Right ventricle myocardium inferior (tissue), 1 donor: ENCODE data around the gene TICRR. TPM values are rescaled to one million over a fixed set of nuclear protein-coding genes. Genes with fewer than 3 reads are reported as not detected.
A peak's percentile ranks its signal among the peaks of the same experiment; 100 is the strongest.

ENCODE experiments used
- ATAC-seq: fragments of 200-7000 bp; cut with Tn5 transposase; one replicate; pipeline ENCODE4 v1.9.1; 2020; ENCODE audit warnings: mild to moderate bottlenecking, moderate library complexity
- DNase-seq: peaks from one replicate; pipeline ENCODE4 v3.0.0; 2021; ENCODE audit errors: missing footprints
- intact Hi-C: fragments of 100-400 bp; cut with DNase I; formaldehyde crosslinking; loops from one replicate; pipeline ENCODE4 v1.11.0; 2022
- total RNA-seq: library from RNA; stranded (reverse); fragmentation: NEBNext Ultra II Directional; extraction: Animal tissue kit (Norgen Biotek cat#: 25700); gene quantifications from one replicate; pipeline ENCODE4 v1.2.1, GENCODE V29; 2021
- donor health status: DM: no; HTN: yes; CAD: no; lungs with severe emphysema.

TICRR gene
- total RNA-seq, 1 donor from 2014 or later, result 0.16 TPM

- DNase-seq, result no peak
- ATAC-seq, result no peak
- intact Hi-C loops, result loop anchor here (2.0 to 5.0 kb wide), 2 partner anchors 46 to 104 kb away; partner anchors contain the start of genes MESP1, PEX11A and WDR93
These were observed 71.3 kb downstream of the TICRR start for GRCh38 chr15:89646416-89647141.

DNA sequence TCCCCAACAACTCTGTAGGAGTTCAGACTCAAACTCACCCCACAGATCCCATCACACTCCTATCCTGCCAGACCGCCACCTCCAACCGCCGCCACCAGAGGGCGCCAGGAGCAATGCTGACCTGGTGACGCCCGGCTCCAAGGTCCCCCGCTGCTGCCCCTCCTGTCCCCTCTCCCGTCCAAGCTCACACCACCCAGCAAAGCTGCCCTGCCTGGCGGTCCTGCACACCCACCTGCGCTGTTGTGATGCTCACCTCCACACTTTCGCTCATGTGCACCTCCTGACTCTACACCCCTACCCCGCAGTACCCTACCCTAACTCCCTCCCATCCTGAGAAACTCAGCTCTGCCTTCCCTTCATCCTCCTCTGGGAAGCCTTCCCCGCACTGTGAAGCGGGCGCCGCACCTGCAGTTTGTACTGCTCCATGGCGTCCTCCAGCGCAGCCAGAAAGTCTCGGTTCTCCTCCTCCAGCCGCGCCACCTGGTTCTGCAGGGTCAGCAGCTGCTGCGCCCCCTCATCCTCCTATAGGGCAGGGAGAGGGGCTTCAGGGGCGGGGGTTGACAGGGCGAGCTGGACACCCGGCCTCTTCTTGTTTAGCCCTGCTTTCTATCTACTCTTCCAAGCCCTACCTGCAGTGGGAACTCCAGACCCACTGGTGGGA, 72.1 kb downstream of the TICRR start:
- peak; percentile 71 for ATAC-seq
- intact Hi-C loops, result loop anchor here (2.0 to 5.0 kb wide), 2 partner anchors 45 to 103 kb away; partner anchors contain the start of genes MESP1, PEX11A and WDR93
- DNase-seq, result peak; percentile 85

DNA sequence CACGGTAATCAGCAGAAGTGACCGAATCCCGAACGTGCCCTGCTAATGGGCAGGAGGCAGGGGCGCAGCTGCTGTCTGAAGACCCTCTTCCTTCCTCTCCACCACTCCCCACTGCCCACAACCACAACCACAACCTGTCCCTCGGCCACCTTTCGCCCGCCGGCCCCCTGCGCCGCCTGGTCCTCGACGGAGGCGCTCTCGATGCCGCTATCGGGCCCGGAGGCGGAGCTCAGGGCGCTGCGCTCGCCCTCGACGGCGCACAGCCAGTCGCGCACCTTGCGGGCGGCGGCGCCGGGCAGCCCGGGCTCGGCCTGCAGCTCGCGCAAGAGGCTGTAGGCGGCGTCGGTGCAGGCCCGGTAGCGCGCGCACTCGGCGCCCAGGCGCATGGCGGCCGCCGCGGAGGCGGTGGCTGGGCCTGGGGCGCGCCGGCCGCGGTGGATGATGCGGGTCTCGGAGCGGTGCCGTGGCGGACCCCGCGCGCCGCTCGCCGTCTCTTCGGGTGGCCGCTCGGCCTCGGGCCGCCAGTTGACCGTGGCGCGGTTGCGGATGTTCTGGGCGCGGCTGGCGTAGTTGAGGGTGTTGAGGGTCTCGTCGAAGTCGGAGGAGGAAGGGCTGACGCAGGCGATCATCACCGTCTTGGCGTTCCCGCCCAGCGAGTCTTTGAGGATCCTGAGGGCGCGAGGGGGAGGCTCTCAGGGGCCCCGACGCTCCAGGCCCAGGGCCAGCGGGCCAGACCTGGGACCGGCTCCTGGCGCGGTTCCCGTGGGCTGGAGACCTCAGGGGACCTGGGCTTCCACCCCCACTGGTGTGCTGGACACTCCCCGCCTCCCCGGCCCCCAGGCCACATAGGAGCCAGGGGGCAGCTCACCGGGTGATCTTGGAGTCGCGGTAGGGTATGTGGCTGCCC, 73.1 kb downstream of the TICRR start:
- DNase-seq (no peak), ATAC-seq (no peak)
- intact Hi-C loops, result loop anchor here (5.0 kb wide), 1 partner anchor 44 kb away; the partner anchor contains the start of genes PEX11A and WDR93

DNA sequence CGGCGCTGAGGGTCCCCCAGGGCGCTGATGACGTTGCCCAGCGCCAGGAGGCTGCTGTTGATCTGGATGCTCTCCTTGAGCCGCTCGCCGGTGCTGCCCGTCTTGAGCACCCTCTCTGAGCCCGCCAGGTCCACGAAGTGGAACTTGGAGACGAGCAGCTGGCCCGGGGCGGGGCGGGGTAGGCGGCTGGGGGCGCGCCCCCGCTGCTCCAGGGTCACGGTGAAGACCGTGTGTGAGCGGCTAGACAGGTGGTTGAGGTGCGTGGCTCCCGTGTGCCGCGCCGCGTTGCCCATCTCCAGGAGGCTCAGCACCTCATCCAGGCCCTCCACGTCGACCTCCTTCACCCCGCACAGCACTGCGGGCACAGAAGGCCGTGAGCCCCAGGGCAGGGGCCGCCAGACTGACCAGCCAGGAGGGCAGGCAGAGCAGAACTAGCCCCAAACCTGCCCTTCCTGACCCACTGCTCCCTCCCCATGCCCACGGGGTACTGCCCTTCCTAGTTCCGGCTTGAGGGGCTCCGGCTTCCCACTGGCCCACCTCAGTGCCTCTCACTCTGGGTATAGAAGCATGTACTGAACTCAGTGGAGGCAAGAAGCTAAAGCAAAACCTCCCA, 73.8 kb downstream of the TICRR start:
- no peak for ATAC-seq
- intact Hi-C loops, result loop anchor here (5.0 kb wide), 1 partner anchor 43 kb away; the partner anchor contains the start of genes PEX11A and WDR93
- no peak for DNase-seq

DNA sequence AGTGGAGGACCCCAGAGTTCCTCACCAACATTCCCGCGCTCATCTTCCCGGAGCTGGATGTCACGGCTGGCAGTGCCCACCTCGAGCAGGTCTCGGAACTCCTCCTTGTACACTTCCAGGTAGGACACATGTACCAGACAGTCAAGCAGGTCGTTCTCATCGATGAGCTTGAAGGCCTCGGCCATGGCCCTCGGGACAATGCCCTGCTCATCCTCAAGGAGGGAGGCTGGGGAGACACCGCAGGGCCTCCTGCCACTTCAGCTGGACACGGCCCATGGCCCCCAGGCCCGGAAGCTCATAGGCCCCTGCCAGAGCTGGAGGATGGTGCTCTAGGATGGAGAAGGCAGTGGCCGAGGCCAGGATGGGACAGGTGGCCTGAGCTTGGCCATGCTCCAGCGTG, 74.4 kb downstream of the TICRR start:
- ATAC-seq (no peak), DNase-seq (no peak)
- intact Hi-C loops, result loop anchor here (5.0 kb wide), 1 partner anchor 43 kb away; the partner anchor contains the start of genes PEX11A and WDR93

GRCh38 chr15:89652131-89652530, 76.9 kb downstream of the TICRR start:
- DNase-seq (no peak), ATAC-seq (no peak)
- intact Hi-C loops, result no loop called here

- ATAC-seq (no peak), DNase-seq (no peak)
- intact Hi-C loops, result no loop called here
These were observed 77.4 kb downstream of the TICRR start for GRCh38 chr15:89652666-89653065.

DNA sequence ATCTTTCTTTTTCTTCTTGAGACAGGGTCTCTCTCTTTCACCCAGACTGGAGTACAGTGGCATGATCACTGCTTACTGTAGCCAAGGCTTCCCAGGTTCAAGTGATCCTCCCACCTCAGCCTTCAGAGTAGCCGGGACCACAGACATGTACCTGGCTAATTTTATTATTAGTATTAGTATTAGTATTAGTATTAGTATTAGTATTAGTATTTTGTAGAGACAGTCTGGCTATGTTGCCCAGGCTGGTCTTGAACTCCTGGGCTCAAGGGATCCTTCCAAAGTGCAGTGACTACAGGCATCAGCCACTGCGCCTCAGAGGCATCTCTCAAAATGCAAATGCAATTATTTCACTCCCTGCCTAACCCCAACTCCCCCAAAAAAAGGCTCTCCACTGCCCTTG, 78.3 kb downstream of the TICRR start:
- DNase-seq (no peak), ATAC-seq (no peak)
- intact Hi-C loops, result no loop called here

DNA sequence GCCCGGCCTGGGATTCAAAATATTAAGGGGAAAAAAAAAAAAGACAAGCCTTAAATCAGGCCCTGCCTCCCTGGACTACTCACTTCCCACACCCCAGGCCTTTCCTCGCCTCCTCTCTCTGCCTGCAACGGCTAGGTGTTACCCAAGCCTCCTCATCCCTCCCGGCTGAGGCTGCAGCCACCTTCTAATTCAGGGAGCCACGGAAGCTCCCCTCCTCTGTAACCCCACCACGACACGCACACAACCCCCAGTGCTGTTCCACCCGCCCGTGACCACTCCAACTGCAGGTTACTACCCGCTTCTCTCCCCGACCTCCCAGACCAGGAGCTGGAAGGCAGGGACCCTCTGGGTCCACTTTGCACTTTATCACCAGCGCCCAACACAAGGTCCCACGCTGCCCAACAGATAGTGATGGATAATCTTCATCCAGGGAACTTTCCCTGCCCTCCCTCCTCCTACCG, 79.1 kb downstream of the TICRR start:
- DNase-seq (no peak), ATAC-seq (no peak)
- intact Hi-C loops, result no loop called here

GRCh38 chr15:89654847-89655805, 79.9 kb downstream of the TICRR start, which contains the start of gene KIF7:
TSS of gene KIF7 (minus strand) at chr15:89655467. CDS start at chr15:89652930, 2,537 bp downstream.
- intact Hi-C loops, result no loop called here
- ATAC-seq (peak; percentile 78), DNase-seq (no peak)

- ATAC-seq (no peak), DNase-seq (no peak)
- intact Hi-C loops, result no loop called here
These were observed 81.0 kb downstream of the TICRR start for GRCh38 chr15:89656116-89656815.

GRCh38 chr15:89657686-89658200, 82.5 kb downstream of the TICRR start:
- ATAC-seq, result no peak
- DNase-seq, result no peak
- intact Hi-C loops, result no loop called here

DNA sequence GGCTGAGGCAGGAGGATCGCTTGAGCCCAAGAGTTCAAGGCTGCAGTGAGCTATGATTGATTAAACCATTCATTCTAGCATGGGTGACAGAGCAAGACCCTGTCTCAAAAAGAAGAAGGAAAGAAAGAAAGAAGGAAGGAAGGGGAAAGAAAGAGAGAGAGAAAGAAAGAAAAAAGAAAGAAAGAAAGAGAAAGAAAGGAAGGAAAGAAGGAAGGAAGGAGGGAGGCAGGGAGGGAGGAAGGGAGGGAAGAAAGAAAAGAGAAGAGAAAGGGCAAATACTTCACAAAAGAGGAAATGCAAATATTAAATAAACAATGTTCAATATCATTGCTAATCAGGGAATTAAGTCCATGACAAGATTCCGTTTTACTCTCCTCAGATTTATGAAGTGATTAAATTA, 84.0 kb downstream of the TICRR start:
- intact Hi-C loops, result no loop called here
- DNase-seq (no peak), ATAC-seq (no peak)

DNA sequence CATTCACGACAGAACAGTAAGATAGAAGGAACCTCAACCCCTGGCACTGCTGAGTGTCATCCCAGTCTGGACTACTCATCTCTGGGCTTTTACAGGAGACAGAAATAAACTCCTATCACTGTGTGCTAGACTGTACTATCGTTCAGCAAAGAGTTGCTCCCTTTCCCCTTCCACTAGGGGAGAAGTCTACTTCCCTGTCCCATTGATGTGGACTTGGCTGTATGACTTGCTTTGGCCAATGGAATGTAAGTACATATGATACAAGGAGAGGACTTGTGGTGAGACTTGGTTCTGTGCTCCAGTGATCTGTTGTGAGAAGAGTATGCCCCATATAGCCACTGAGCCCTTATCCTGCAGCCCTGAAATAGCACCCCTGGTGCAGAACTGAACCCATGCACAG, 85.3 kb downstream of the TICRR start:
- DNase-seq, result no peak
- intact Hi-C loops, result no loop called here
- no peak for ATAC-seq

DNA sequence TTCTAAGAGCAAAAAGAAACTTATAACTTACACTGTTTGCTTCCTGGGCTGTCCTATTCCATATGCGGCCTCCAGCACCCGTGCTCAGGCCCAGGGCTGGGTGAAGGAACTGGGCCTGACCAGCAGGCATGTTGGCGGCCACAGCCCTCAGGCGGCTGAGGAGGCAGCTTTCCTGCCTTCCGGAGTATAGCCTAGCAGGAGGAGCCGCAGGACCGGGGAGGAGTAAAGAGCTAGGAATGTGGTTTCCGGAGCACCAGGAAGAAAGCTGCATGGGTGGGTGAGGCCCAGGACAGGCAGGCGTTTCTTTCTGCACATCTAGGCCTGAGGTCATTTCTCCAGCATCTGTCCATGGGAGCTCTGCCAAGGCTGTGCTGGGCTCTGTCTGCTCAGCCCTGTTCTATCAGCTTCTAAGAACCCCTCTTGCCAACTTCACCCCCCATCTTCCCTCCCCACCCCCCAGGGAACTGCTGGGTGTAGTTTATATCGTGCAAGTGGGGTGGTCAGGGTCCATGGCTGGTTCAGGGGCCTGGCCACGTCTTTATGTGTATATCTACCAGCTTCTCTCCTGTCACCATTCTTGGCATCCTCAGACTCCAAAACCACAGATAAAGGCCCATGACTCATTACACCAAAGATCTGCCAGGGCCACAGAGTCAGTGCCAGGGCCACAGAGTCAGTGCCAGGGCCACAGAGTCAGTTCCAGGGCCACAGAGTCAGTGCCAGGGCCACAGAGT, 87.8 kb downstream of the TICRR start:
- ATAC-seq, result peak; percentile 89
- intact Hi-C loops, result no loop called here
- DNase-seq, result peak; percentile 85
